SU-DHL-6 (cell line): ENCODE measurements around the gene DACH1.

Experiments used
- H2AFZ ChIP-seq: fragments of 200-600 bp; sonication (generic); 2 replicates; pipeline ENCODE4 v1.6.1; 2014; ENCODE audit warnings: low read depth, mild to moderate bottlenecking, moderate library complexity, mixed read lengths, antibody characterized with exemption, low read length; ENCODE audit not compliant: severe bottlenecking
- H3F3A ChIP-seq: fragments of 200-600 bp; shearing (Covaris generic); 2 replicates; pipeline ENCODE4 v1.6.0; 2016; ENCODE audit warnings: antibody characterized with exemption, mild to moderate bottlenecking; ENCODE audit not compliant: insufficient read depth
- H3K27ac ChIP-seq: fragments of 200-600 bp; sonication (generic); 2 replicates; pipeline ENCODE4 v1.5.1; 2016; ENCODE audit warnings: low read depth, mild to moderate bottlenecking, low read length, moderate library complexity, mixed read lengths
- H3K27me3 ChIP-seq: fragments of 200-600 bp; sonication (generic), shearing (Covaris generic); 2 replicates; pipeline ENCODE4 v1.6.0; 2014; ENCODE audit warnings: mild to moderate bottlenecking, low read length
- H3K36me3 ChIP-seq: fragments of 200-600 bp; sonication (generic); 2 replicates; pipeline ENCODE4 v1.6.1; 2014; ENCODE audit warnings: mild to moderate bottlenecking, low read length, mixed read lengths
- H3K4me2 ChIP-seq: fragments of 300-600, 200-600 bp; shearing (Covaris generic), sonication (generic); 2 replicates; pipeline ENCODE4 v1.6.0; 2014; ENCODE audit warnings: low read length, low read depth, mild to moderate bottlenecking; ENCODE audit not compliant: poor library complexity, severe bottlenecking
- H3K4me3 ChIP-seq: fragments of 200-600 bp; sonication (generic); 2 replicates; pipeline ENCODE4 v1.5.1; 2014; ENCODE audit warnings: antibody characterized with exemption, low read length, mild to moderate bottlenecking, mixed read lengths; ENCODE audit not compliant: insufficient read depth, poor library complexity, severe bottlenecking
- H3K79me2 ChIP-seq: fragments of 200-600 bp; sonication (generic); 2 replicates; pipeline ENCODE4 v1.6.1; 2014; ENCODE audit warnings: mild to moderate bottlenecking, low read length, moderate library complexity; ENCODE audit not compliant: insufficient read depth
- H3K9ac ChIP-seq: fragments of 200-600 bp; sonication (generic); 2 replicates; pipeline ENCODE4 v1.7.0; 2014; ENCODE audit warnings: mild to moderate bottlenecking, low read length
- H3K9me2 ChIP-seq: fragments of 200-600 bp; sonication (generic); replicated peaks from 2 replicates; pipeline ENCODE4 v1.6.1; 2014; ENCODE audit warnings: low read length; ENCODE audit not compliant: insufficient read depth
- H3K9me3 ChIP-seq: fragments of 200-600 bp; sonication (generic); 2 replicates; pipeline ENCODE4 v1.6.1; 2014; ENCODE audit warnings: low read length, mixed read lengths; ENCODE audit not compliant: insufficient read depth
- H4K20me1 ChIP-seq: fragments of 200-600 bp; sonication (generic); 2 replicates; pipeline ENCODE4 v1.6.1; 2014; ENCODE audit warnings: low read depth, mild to moderate bottlenecking, antibody characterized with exemption, low read length, moderate library complexity, mixed read lengths
- EZH2phosphoT487 ChIP-seq: fragments of 200-600 bp; sonication (generic), shearing (Covaris generic); conservative IDR thresholded peaks from 2 replicates; pipeline ENCODE4 v1.6.1; 2018; ENCODE audit warnings: mild to moderate bottlenecking, antibody characterized with exemption, low read length, moderate library complexity, mixed read lengths
- TF ChIP-seq, protein P1 (sequence below): fragments of 200-600 bp; sonication (generic); IDR thresholded peaks from one replicate; pipeline ENCODE4 v1.5.1; 2017; ENCODE audit warnings: antibody characterized with exemption, mild to moderate bottlenecking, low read length, moderate library complexity; ENCODE audit not compliant: insufficient read depth, poor library complexity, severe bottlenecking

DACH1 gene

DNA sequence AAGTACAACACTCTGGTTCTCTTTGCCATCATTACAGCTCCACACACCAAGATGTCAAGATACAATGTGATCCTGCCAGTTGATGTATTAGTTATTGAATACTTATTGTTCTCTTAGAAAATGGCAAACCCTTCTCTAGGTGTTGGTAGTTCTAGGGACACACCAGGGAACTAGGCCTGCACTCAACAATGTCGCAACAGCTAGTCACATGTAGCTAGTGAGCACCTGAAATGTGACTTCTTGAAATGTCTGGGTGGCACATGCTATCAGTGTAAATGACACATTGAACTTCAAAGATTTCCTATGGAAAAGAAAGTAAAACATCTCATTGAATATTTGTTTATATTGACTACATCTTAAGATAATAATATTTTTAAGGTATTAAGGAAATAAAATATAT is 49.7 kb downstream of the DACH1 start:
- H4K20me1 ChIP-seq: no peaks in the 10 kb centered on the region
- no peaks in the 10 kb centered on the region for H3F3A ChIP-seq
- H3K9ac ChIP-seq: no peak overlapping the region
- no peaks in the 10 kb centered on the region for H3K9me3 ChIP-seq
- H2AFZ ChIP-seq: no peak overlapping the region
- TF ChIP-seq, protein P1, sequence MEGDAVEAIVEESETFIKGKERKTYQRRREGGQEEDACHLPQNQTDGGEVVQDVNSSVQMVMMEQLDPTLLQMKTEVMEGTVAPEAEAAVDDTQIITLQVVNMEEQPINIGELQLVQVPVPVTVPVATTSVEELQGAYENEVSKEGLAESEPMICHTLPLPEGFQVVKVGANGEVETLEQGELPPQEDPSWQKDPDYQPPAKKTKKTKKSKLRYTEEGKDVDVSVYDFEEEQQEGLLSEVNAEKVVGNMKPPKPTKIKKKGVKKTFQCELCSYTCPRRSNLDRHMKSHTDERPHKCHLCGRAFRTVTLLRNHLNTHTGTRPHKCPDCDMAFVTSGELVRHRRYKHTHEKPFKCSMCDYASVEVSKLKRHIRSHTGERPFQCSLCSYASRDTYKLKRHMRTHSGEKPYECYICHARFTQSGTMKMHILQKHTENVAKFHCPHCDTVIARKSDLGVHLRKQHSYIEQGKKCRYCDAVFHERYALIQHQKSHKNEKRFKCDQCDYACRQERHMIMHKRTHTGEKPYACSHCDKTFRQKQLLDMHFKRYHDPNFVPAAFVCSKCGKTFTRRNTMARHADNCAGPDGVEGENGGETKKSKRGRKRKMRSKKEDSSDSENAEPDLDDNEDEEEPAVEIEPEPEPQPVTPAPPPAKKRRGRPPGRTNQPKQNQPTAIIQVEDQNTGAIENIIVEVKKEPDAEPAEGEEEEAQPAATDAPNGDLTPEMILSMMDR: no peak
- no peak for TF ChIP-seq EZH2phosphoT487
- no peaks in the 10 kb centered on the region for H3K9me2 ChIP-seq
- H3K4me3 ChIP-seq: no peak overlapping the region
- no peaks in the 10 kb centered on the region for H3K79me2 ChIP-seq
- no peaks in the 10 kb centered on the region for H3K36me3 ChIP-seq
- H3K27ac ChIP-seq: no peak overlapping the region
- H3K27me3 ChIP-seq: no peaks in the 10 kb centered on the region
- H3K4me2 ChIP-seq: no peak overlapping the region

DNA sequence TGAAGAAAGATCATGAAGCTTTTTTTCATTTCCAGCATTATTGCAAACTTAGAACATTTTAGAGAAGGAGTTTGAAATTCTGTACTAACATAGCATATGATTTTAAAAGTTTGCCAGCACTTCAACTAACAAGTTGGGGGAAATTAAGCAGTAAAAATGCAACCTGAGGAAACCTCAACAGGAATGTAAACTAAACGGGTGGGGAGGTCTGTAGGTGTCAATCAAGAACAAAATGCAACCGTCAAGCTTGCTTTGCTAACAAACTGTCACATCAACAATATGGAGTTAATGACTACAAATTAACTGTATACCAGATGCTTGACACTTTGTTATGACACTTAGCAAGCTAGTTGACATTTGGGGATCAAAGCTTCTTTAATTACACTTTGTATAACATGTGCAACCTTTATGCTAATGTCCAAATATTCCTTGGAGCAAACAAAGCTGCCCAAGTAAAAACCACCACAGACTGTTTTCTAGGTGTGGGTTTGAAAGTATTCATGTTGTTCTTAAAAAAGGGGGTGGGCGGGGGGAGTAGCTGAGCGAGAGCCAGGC is 52.1 kb downstream of the DACH1 start:
- Histone ChIP-seq H2AFZ (no peak overlapping the region), H3K4me2 (no peak overlapping the region), H3K9me2 (no peaks in the 10 kb centered on the region), H4K20me1 (no peaks in the 10 kb centered on the region), H3K36me3 (no peaks in the 10 kb centered on the region), H3K27me3 (no peaks in the 10 kb centered on the region), H3K9ac (no peak overlapping the region), H3K9me3 (no peaks in the 10 kb centered on the region), H3F3A (no peaks in the 10 kb centered on the region), H3K27ac (no peak overlapping the region), H3K4me3 (no peak overlapping the region), H3K79me2 (no peaks in the 10 kb centered on the region)
- TF ChIP-seq, protein P1: no peak
- no peak for TF ChIP-seq EZH2phosphoT487

DNA sequence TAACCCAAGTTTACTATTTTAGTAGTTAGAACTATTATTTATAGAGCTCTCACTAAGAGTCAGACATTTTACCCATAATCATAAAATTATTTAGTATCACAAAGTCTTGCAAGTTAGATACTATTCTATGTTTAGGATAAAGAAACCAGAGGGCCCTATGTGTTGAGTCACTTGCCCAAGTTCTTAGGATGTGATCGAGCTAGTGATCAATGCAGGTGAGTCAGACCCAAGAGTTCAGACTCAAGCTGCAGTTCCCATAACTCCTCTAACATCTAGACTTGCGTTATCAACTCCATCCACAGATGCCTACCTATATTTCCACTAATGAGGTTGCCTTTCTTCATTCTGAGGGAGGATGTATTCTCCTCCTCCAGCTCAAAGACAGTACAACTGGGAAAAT is 53.8 kb downstream of the DACH1 start:
- H3K27me3 ChIP-seq: no peaks in the 10 kb centered on the region
- H3K27ac ChIP-seq: no peak overlapping the region
- no peaks in the 10 kb centered on the region for H3K9me3 ChIP-seq
- H3K36me3 ChIP-seq: no peaks in the 10 kb centered on the region
- no peak overlapping the region for H2AFZ ChIP-seq
- no peak overlapping the region for H3K4me3 ChIP-seq
- H3K4me2 ChIP-seq: no peak overlapping the region
- no peak for TF ChIP-seq EZH2phosphoT487
- TF ChIP-seq, protein P1: no peak
- no peaks in the 10 kb centered on the region for H3K79me2 ChIP-seq
- no peaks in the 10 kb centered on the region for H3F3A ChIP-seq
- H3K9me2 ChIP-seq: no peaks in the 10 kb centered on the region
- H3K9ac ChIP-seq: no peak overlapping the region
- H4K20me1 ChIP-seq: no peaks in the 10 kb centered on the region
